WTC11 (cell line): Measurements from ENCODE around the gene LDB2. TPM values are rescaled to one million over a fixed set of nuclear protein-coding genes. Genes with fewer than 3 reads are reported as not detected.

Experiments
- ATAC-seq: fragments of 200-7000 bp; cut with Tn5 transposase; 2 replicates; pipeline ENCODE4 v1.10.0; 2021; ENCODE audit warnings: mild to moderate bottlenecking, moderate library complexity
- CTCF ChIA-PET: fragments of 300-600 bp; sonication (Branson Sonifier 250); formaldehyde crosslinking; loops from one replicate; lab custom pipeline; 2021; ENCODE audit warnings: antibody characterized with exemption; lab: Charles Lee
- POLR2A ChIA-PET: fragments of 350-600 bp; sonication (Branson Sonifier 250); formaldehyde crosslinking; loops from one replicate; lab custom pipeline; 2021; ENCODE audit warnings: antibody characterized with exemption; lab: Charles Lee
- DNase-seq: peaks from one replicate; pipeline ENCODE4 v3.0.0; 2021; ENCODE audit warnings: low spot score
- H3K27ac Mint-ChIP-seq: 2 replicates; pipeline ENCODE4 v1.8.0; 2021; ENCODE audit warnings: mixed read lengths
- H3K27me3 Mint-ChIP-seq: 2 replicates; pipeline ENCODE4 v1.8.0; 2021; ENCODE audit warnings: low read depth, mild to moderate bottlenecking, moderate library complexity, mixed read lengths
- H3K36me3 Mint-ChIP-seq: 2 replicates; pipeline ENCODE4 v1.8.0; 2021; ENCODE audit warnings: mixed read lengths
- H3K4me1 Mint-ChIP-seq: 2 replicates; pipeline ENCODE4 v1.8.0; 2022; ENCODE audit warnings: mixed read lengths
- H3K4me3 Mint-ChIP-seq: 2 replicates; pipeline ENCODE4 v1.8.0; 2021; ENCODE audit warnings: mild to moderate bottlenecking, moderate library complexity, mixed read lengths
- H3K9me3 Mint-ChIP-seq: 2 replicates; pipeline ENCODE4 v1.8.0; 2021; ENCODE audit warnings: mixed read lengths
- E2F4 ChIP-seq: sonication (generic); formaldehyde crosslinking; IDR thresholded peaks from 2 replicates; pipeline ENCODE4 v1.8.1; 2022; ENCODE audit warnings: low read depth, mild to moderate bottlenecking, moderate library complexity, missing genetic modification reagents, borderline replicate concordance
- GTF2I ChIP-seq: fragments of 250-450 bp; sonication (Bioruptor Pico); conservative IDR thresholded peaks from 2 replicates; pipeline ENCODE4 v1.4.0; 2021; ENCODE audit warnings: mild to moderate bottlenecking
- JUN ChIP-seq: sonication (generic); formaldehyde crosslinking; IDR thresholded peaks from 2 replicates; pipeline ENCODE4 v1.8.0; 2023; ENCODE audit warnings: mild to moderate bottlenecking, missing genetic modification reagents
- KAT7 ChIP-seq: sonication (generic); formaldehyde crosslinking; IDR thresholded peaks from 2 replicates; pipeline ENCODE4 v1.8.1; 2023; ENCODE audit warnings: missing genetic modification reagents, mild to moderate bottlenecking, borderline replicate concordance
- SMAD3 ChIP-seq: sonication (generic); formaldehyde crosslinking; IDR thresholded peaks from 2 replicates; pipeline ENCODE4 v1.8.0; 2022; ENCODE audit warnings: missing genetic modification reagents, mild to moderate bottlenecking, borderline replicate concordance
- TEAD4 ChIP-seq: sonication (generic); formaldehyde crosslinking; IDR thresholded peaks from 2 replicates; pipeline ENCODE4 v1.8.0; 2022; ENCODE audit warnings: mild to moderate bottlenecking, missing genetic modification reagents
- TP53 ChIP-seq: sonication (generic); formaldehyde crosslinking; IDR thresholded peaks from 2 replicates; pipeline ENCODE4 v1.8.1; 2023; ENCODE audit warnings: mild to moderate bottlenecking, missing genetic modification reagents
- ZNF317 ChIP-seq: sonication (generic); formaldehyde crosslinking; IDR thresholded peaks from 2 replicates; pipeline ENCODE4 v1.8.1; 2023; ENCODE audit warnings: low read depth, mild to moderate bottlenecking, moderate library complexity, missing genetic modification reagents, borderline replicate concordance
- ZNF423 ChIP-seq: fragments of 250-450 bp; sonication (Bioruptor Pico); IDR thresholded peaks from 2 replicates; pipeline ENCODE4 v2.1.2; 2022; ENCODE audit warnings: mild to moderate bottlenecking, moderate library complexity
- ZNF512 ChIP-seq: sonication (generic); formaldehyde crosslinking; IDR thresholded peaks from 2 replicates; pipeline ENCODE4 v1.8.1; 2022; ENCODE audit warnings: missing genetic modification reagents, borderline replicate concordance
- total RNA-seq: library from RNA; stranded (reverse); gene quantifications from 3 replicates; pipeline ENCODE4 v1.2.3, GENCODE V29; 2021
- TF ChIP-seq, protein P1 (sequence below): sonication (generic); formaldehyde crosslinking; IDR thresholded peaks from 2 replicates; pipeline ENCODE4 v1.8.0; 2022; ENCODE audit warnings: mild to moderate bottlenecking, missing genetic modification reagents
- TF ChIP-seq, protein P2 (sequence below): fragments of 250-450 bp; sonication (Bioruptor Pico); conservative IDR thresholded peaks from 2 replicates; pipeline ENCODE4 v1.9.0; 2021; ENCODE audit warnings: mild to moderate bottlenecking
- TF ChIP-seq, protein P3 (sequence below): sonication (generic); formaldehyde crosslinking; IDR thresholded peaks from 2 replicates; pipeline ENCODE4 v1.8.0; 2022; ENCODE audit warnings: mild to moderate bottlenecking, missing genetic modification reagents

LDB2 gene
- total RNA-seq, 1 experiment from 2014 or later: 62.4 TPM

DNA sequence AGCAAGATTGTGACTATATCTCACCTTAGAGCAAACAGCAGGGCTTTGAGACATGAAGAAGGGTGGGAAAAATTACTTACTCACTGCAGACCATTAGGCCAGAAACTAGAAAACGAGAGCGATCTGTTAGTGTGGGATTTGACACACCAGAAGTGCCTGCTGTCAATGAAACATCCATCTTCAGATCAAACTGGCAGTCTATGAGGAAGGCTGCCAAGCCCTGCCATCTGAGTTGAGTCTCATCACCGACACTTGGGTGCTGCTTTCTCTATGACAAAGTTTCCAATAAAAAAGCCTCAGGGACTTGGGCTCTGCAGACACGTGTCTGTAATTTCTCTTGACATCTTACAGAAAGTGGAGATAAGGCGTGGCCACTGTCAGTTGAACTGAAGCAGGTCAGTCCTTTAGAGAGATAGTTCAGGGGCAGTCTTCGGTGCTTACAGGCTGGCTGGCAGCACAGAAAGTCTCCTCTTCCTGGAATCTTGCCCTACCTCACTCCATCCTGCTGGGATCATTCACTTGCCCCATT lies 40.1 kb upstream of the LDB2 start:
- Mint-ChIP-seq H3K27me3 (no peaks in the 10 kb centered on the region; the same call in 1 of the 2 replicates), H3K4me3 (no peak overlapping the region), H3K27ac (no peak overlapping the region), H3K36me3 (peaks cover 11% of the 10 kb centered on the region), H3K4me1 (peaks cover 29% of the 10 kb centered on the region), H3K9me3 (peaks cover 20% of the 10 kb centered on the region)
- ChIA-PET POLR2A (interaction anchor here (0.5 kb wide), 1 partner anchor 11 kb away, joined by 3 read pairs; no protein-coding TSS in a partner anchor), CTCF (interaction anchor here (1.3 to 2.0 kb wide), 2 partner anchors 22 kb away, joined by 5 read pairs; no protein-coding TSS in a partner anchor)
- no peak for DNase-seq
- no peak for ATAC-seq
- no peak for TF ChIP-seq E2F4 (CRISPR knock-in tag)
- TF ChIP-seq ZNF423: no peak
- TF ChIP-seq SMAD3: no peak
- no peak for TF ChIP-seq KAT7
- TF ChIP-seq ZNF512 (CRISPR knock-in tag): no peak
- TF ChIP-seq, protein P1, sequence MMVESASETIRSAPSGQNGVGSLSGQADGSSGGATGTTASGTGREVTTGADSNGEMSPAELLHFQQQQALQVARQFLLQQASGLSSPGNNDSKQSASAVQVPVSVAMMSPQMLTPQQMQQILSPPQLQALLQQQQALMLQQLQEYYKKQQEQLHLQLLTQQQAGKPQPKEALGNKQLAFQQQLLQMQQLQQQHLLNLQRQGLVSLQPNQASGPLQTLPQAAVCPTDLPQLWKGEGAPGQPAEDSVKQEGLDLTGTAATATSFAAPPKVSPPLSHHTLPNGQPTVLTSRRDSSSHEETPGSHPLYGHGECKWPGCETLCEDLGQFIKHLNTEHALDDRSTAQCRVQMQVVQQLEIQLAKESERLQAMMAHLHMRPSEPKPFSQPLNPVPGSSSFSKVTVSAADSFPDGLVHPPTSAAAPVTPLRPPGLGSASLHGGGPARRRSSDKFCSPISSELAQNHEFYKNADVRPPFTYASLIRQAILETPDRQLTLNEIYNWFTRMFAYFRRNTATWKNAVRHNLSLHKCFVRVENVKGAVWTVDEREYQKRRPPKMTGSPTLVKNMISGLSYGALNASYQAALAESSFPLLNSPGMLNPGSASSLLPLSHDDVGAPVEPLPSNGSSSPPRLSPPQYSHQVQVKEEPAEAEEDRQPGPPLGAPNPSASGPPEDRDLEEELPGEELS: no peak
- no peak for TF ChIP-seq TEAD4
- TF ChIP-seq TP53: no peak
- no peak for TF ChIP-seq GTF2I (CRISPR knock-in tag)

DNA sequence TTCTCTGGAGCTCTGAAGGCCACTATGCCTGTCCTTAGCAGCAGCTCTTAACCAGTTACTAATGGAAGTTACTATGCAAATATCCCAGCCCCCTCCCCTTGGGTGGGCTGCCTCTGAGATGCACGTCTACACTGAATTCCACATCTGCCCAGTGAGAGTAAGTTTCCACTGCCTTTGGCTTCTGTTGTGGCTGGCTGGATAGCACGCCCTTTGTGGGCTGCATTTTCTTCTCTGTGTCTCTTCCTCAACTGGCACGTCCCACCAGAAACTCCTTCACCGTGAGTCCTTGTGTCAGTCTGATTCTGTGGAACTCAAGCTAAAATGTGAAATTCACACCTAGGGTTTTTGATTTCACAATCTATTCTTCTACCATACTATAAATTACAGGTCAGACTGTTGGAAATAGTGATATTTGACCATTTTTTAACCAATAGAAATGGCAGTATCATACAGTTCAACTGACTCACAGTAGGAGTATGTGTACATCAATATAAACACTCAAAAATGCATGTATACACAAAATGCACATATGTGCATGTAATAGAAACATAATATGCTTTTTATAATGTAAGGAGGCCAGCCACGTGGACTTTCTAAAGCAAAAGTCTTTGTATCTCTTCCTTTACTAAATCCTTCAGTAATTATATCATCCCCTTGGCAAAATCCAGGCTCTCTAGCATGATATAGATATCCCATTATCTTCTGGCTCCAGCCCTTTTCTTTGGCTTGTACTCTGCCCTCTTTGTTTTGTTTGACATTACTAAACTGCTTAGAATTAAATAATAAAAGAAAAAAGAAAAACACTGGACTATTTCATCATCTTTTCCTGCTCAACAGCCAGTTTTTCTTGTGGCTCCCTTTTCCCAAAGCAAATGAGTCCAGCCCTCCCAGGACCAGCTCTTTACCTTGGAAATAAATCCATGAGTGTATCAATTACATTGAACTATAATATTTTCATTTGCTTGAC lies 33.2 kb upstream of the LDB2 start:
- POLR2A ChIA-PET: no interaction called here
- no peaks in the 10 kb centered on the region; the same call in 1 of the 2 replicates for H3K27me3 Mint-ChIP-seq
- TF ChIP-seq, protein P2, sequence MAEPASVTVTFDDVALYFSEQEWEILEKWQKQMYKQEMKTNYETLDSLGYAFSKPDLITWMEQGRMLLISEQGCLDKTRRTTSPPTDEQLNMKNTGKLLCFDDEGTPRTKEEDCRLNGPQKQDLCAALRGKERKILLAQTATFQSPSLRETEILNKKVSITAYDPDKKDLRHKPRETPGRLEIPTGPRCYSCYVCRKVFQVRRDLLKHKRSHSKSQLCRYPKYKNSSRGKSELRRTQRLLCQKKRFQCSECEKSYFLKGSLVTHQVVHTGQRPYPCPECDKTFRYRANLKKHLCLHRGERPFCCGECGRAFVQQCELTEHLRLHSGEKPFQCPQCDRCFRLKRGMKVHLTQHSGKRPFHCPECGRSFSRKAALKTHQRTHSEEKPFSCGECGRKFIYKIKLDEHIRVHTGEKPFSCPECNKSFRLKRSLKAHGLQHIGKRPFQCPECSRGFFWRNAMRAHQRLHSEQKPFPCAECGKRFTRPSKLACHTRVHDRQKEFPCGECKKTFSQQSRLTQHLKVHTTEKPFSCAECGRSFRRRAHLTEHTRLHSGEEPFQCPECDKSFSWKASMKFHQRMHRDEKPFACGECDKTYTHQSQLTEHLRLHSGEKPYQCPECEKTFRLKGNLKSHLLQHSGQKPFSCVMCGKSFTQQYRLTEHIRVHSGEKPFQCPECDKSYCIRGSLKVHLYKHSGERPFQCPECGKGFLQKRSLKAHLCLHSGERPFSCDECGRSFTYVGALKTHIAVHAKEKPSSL (CRISPR knock-in tag): no peak
- no peak for TF ChIP-seq ZNF317 (CRISPR knock-in tag)
- no peak for TF ChIP-seq JUN (CRISPR knock-in tag)
- TF ChIP-seq, protein P3, sequence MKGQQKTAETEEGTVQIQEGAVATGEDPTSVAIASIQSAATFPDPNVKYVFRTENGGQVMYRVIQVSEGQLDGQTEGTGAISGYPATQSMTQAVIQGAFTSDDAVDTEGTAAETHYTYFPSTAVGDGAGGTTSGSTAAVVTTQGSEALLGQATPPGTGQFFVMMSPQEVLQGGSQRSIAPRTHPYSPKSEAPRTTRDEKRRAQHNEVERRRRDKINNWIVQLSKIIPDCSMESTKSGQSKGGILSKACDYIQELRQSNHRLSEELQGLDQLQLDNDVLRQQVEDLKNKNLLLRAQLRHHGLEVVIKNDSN (CRISPR knock-in tag): no peak
- TF ChIP-seq, all 79 proteins: peak for 0
- DNase-seq: no peak
- no peak overlapping the region for H3K27ac Mint-ChIP-seq
- no peak overlapping the region for H3K4me3 Mint-ChIP-seq
- H3K4me1 Mint-ChIP-seq: peaks cover 51% of the 10 kb centered on the region
- CTCF ChIA-PET: interaction anchor here (1.6 to 2.3 kb wide), 2 partner anchors 15 kb away, joined by 7 to 9 read pairs; no protein-coding TSS in a partner anchor
- no peaks in the 10 kb centered on the region for H3K36me3 Mint-ChIP-seq
- 0 out of 2 replicates have a peak, but pooled peaks have one; percentile 28 for ATAC-seq
- H3K9me3 Mint-ChIP-seq: peaks cover 4% of the 10 kb centered on the region
